Fibroblast of lung (primary cell): ENCODE data around the gene TSSK6.

Source experiments
- EZH2 ChIP-seq: IDR thresholded peaks from 2 replicates; pipeline ENCODE4 v1.5.1; 2012; ENCODE audit warnings: low read length, control low read depth, mild to moderate bottlenecking; ENCODE audit errors: missing control alignments
- TF ChIP-seq, protein P1 (sequence below), 2 donors: IDR thresholded peaks in 1 of 2; conservative IDR thresholded peaks in 1 of 2; 1 replicate in 1 of 2; 2 replicates in 1 of 2; pipeline ENCODE4 v1.5.1; 2011 to 2012; ENCODE audit warnings: low read length in 2 of 2, control low read depth in 1 of 2, inconsistent platforms in 1 of 2, low read depth in 1 of 2, mild to moderate bottlenecking in 1 of 2

DNA sequence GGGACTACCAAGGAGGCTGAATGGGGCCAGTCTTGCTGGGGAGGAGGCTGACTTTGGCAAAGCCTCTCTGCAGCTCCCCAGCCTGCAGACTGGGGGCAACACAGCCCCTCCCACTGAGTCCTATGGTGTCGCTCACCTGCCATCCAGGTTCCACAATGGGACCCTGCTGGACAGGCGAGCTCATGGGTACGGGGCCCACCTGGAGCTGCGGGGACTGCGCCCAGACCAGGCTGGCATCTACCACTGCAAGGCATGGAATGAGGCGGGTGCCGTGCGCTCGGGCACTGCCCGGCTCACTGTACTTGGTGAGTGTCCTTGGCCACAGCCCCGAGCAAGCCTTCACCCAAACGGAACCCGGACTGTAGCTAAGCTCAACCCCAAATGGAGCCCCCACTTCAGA is 27.8 kb upstream of the TSSK6 start:
- no peak for TF ChIP-seq EZH2
- TF ChIP-seq, protein P1, sequence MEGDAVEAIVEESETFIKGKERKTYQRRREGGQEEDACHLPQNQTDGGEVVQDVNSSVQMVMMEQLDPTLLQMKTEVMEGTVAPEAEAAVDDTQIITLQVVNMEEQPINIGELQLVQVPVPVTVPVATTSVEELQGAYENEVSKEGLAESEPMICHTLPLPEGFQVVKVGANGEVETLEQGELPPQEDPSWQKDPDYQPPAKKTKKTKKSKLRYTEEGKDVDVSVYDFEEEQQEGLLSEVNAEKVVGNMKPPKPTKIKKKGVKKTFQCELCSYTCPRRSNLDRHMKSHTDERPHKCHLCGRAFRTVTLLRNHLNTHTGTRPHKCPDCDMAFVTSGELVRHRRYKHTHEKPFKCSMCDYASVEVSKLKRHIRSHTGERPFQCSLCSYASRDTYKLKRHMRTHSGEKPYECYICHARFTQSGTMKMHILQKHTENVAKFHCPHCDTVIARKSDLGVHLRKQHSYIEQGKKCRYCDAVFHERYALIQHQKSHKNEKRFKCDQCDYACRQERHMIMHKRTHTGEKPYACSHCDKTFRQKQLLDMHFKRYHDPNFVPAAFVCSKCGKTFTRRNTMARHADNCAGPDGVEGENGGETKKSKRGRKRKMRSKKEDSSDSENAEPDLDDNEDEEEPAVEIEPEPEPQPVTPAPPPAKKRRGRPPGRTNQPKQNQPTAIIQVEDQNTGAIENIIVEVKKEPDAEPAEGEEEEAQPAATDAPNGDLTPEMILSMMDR (conservative IDR thresholded peaks at IDR 0.05 in 1 of 2, IDR thresholded peaks at IDR 0.05 in 1 of 2; ENCODE audit: low read depth in 1 of 2, low read length in 2 of 2): no peak
